ENCODE results near the gene AFF3.
A peak's percentile ranks its signal among the peaks of the same experiment; 100 is the strongest.

The AFF3 gene

GRCh38 chr2:99613980-99614379 is 528.4 kb downstream of the AFF3 start:
- no peak for DNase-seq

- DNase-seq = no peak
These were observed 530.6 kb downstream of the AFF3 start for GRCh38 chr2:99611786-99612185.

- DNase-seq = no peak
These were observed 531.4 kb downstream of the AFF3 start for GRCh38 chr2:99611034-99611433.

GRCh38 chr2:99609851-99610381 is 532.5 kb downstream of the AFF3 start:
- DNase-seq = no peak

- no peak for DNase-seq
These were observed 533.5 kb downstream of the AFF3 start for GRCh38 chr2:99608861-99609260.

GRCh38 chr2:99607861-99608491 is 534.4 kb downstream of the AFF3 start:
- DNase-seq = no peak

GRCh38 chr2:99607454-99607853 is 534.9 kb downstream of the AFF3 start:
- no peak for DNase-seq

GRCh38 chr2:99605036-99605435 is 537.4 kb downstream of the AFF3 start:
- DNase-seq = no peak

- no peak for DNase-seq
These were observed 539.9 kb downstream of the AFF3 start for GRCh38 chr2:99602476-99602875.

GRCh38 chr2:99600981-99601651 is 541.3 kb downstream of the AFF3 start:
- peak in 3 of 51 donors; percentile 9 to 16 (median 9) for DNase-seq

- no peak for DNase-seq
These were observed 543.9 kb downstream of the AFF3 start for GRCh38 chr2:99598441-99598840.

- DNase-seq = peak in 1 of 51 donors; percentile 4
These were observed 544.8 kb downstream of the AFF3 start for GRCh38 chr2:99597616-99598015.

- no peak for DNase-seq
These were observed 547.0 kb downstream of the AFF3 start for GRCh38 chr2:99595373-99595772.

- peak in 1 of 51 donors; percentile 3 for DNase-seq
These were observed 548.5 kb downstream of the AFF3 start for GRCh38 chr2:99593692-99594427.

- no peak for DNase-seq
These were observed 565.6 kb downstream of the AFF3 start for GRCh38 chr2:99576775-99577174.

- DNase-seq = peak in 1 of 51 donors; percentile 6
These were observed 568.6 kb downstream of the AFF3 start for GRCh38 chr2:99573634-99574251.

- peak in 24 of 51 donors; percentile 5 to 57 (median 34) for DNase-seq
These were observed 569.8 kb downstream of the AFF3 start for GRCh38 chr2:99572373-99573164.

- no peak for DNase-seq
These were observed 570.4 kb downstream of the AFF3 start for GRCh38 chr2:99571954-99572353.

GRCh38 chr2:99571533-99571932 is 570.9 kb downstream of the AFF3 start:
- DNase-seq = peak in 1 of 51 donors; percentile 14

GRCh38 chr2:99571021-99571420 is 571.4 kb downstream of the AFF3 start:
- no peak for DNase-seq

- no peak for DNase-seq
These were observed 573.0 kb downstream of the AFF3 start for GRCh38 chr2:99569386-99569785.
